ENCODE measurements around the gene TMEM221. TPM values are rescaled to one million over a fixed set of nuclear protein-coding genes. Genes with fewer than 3 reads are reported as not detected.
A peak's percentile ranks its signal among the peaks of the same experiment; 100 is the strongest.

TMEM221 gene
- total RNA-seq, 1 donor from 2014 or later, result not detected

DNA sequence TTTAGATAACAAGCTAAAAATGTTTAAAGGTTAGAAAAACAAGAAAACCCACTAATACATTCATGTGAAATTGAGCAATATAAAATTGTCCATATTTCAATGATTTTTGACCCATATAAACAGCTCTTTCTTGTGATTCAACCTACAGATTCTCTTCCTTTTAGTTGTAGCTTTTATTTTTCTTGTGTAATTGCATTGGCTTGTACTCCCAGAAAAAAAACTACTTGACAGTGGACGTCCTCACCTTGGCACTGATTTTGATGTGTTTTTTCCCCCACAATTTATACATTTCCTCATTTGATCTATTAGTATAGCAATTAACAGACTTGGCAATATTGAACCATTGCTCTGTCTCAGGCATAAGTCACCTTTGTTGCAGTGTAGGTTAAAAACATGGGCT lies 59.2 kb downstream of the TMEM221 start:
- no peak for DNase-seq (ENCODE audit: low spot score)
- no peak overlapping the region for H3K27ac Mint-ChIP-seq
- no peaks in the 10 kb centered on the region for H3K36me3 Mint-ChIP-seq (ENCODE audit: low read depth)
- intact Hi-C loops (cut with micrococcal nuclease), result no loop called here
- H3K27me3 Mint-ChIP-seq (ENCODE audit: low read depth), result peaks cover 17% of the 10 kb centered on the region
- H3K4me3 Mint-ChIP-seq (ENCODE audit: low read depth), result no peak overlapping the region
- H3K9me3 Mint-ChIP-seq, result peaks cover 4% of the 10 kb centered on the region
- H3K4me1 Mint-ChIP-seq (ENCODE audit: low read depth), result peaks cover 9% of the 10 kb centered on the region

DNA sequence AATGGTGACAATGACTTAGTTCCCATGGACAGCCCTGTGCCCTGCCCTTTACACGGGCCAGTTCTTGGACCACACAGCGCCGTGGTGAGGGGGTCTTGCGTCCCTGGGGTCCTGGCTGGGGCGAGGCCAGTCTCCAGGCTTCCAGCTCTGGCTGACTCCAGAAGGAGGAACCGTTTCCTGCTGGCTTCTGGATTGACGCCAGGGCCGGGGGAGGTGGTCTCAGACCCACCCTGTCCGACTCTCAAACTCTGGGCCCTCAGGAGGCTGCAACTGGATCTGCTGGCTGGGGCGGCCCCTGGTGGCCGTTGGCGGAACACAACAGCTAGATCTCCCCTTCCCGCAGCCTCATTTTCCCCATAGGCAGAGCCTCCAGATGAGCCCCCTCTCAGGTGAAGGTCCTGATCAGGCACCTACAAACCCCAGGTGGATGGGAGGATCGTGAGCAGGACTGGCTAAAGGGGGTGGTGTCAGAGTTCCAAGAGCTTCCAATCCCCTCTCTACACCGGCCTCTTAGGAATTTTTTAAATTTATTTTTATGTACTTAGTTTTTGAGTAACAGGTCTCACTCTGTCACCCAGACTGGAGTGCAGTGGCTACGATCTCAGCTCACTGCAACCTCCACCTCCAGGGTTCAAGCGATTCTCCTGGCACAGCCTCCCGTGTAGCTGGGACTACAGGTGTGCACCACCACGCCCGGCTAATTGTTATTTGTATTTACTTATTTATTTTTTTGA lies 62.4 kb downstream of the TMEM221 start:
- intact Hi-C loops (cut with micrococcal nuclease), result loop anchor here (1.0 to 2.0 kb wide), 2 partner anchors 40 to 93 kb away; no protein-coding TSS in a partner anchor
- peaks cover under 1% of the 10 kb centered on the region for H3K36me3 Mint-ChIP-seq (ENCODE audit: low read depth)
- no peak overlapping the region for H3K27ac Mint-ChIP-seq
- peak; percentile 49 for DNase-seq (ENCODE audit: low spot score)
- no peak overlapping the region for H3K4me3 Mint-ChIP-seq (ENCODE audit: low read depth)
- peaks cover 4% of the 10 kb centered on the region for H3K9me3 Mint-ChIP-seq
- H3K4me1 Mint-ChIP-seq (ENCODE audit: low read depth), result peaks cover 6% of the 10 kb centered on the region
- H3K27me3 Mint-ChIP-seq (ENCODE audit: low read depth), result peaks cover 17% of the 10 kb centered on the region

Other genes starting within 250 kb of the TMEM221 start
- 26.4 and 27.2 TPM in 2 replicates for gene USE1, start 233.3 kb downstream of the TMEM221 start, total RNA-seq
- gene OCEL1, start 222.4 kb downstream of the TMEM221 start, total RNA-seq, result 20.7 and 22.0 TPM in 2 replicates
- gene NR2F6, start 202.7 kb downstream of the TMEM221 start, total RNA-seq, result 13.2 and 13.4 TPM in 2 replicates
- 0.07 TPM in 1 of 2 replicates, not detected in the other for gene USHBP1, start 183.9 kb downstream of the TMEM221 start, total RNA-seq
- 122 and 123 TPM in 2 replicates for gene BABAM1, start 181.2 kb downstream of the TMEM221 start, total RNA-seq
- gene ANKLE1, start 166.8 kb downstream of the TMEM221 start, total RNA-seq, result 19.8 and 20.4 TPM in 2 replicates
- 9.9 and 10.9 TPM in 2 replicates for gene ABHD8, start 145.2 kb downstream of the TMEM221 start, total RNA-seq
- gene MRPL34, start 142.8 kb downstream of the TMEM221 start, total RNA-seq, result 92.0 and 95.7 TPM in 2 replicates
- 37.1 and 39.2 TPM in 2 replicates for gene DDA1, start 139.1 kb downstream of the TMEM221 start, total RNA-seq
- gene ANO8, start 113.8 kb downstream of the TMEM221 start, total RNA-seq, result 9.2 and 9.4 TPM in 2 replicates
- gene GTPBP3, start 111.1 kb downstream of the TMEM221 start, total RNA-seq, result 62.5 and 66.5 TPM in 2 replicates
- gene PLVAP, start 71.3 kb downstream of the TMEM221 start, total RNA-seq, result not detected in 2 replicates
- gene CCDC194, start 54.5 kb downstream of the TMEM221 start, total RNA-seq, result 1.5 and 2.4 TPM in 2 replicates
- gene BST2, start 43.0 kb downstream of the TMEM221 start, total RNA-seq, result 129 and 133 TPM in 2 replicates
- gene MVB12A, start 28.6 kb downstream of the TMEM221 start, total RNA-seq, result 41.1 and 43.2 TPM in 2 replicates
- gene NXNL1, start 12.3 kb upstream of the TMEM221 start, total RNA-seq, result not detected in 2 replicates
- gene SLC27A1, start 21.9 kb upstream of the TMEM221 start, total RNA-seq, result 3.1 and 3.5 TPM in 2 replicates
- 81.4 and 85.7 TPM in 2 replicates for gene PGLS, start 63.0 kb upstream of the TMEM221 start, total RNA-seq
- gene COLGALT1, start 107.0 kb upstream of the TMEM221 start, total RNA-seq, result 77.0 and 84.3 TPM in 2 replicates
- 0.02 TPM in 1 of 2 replicates, not detected in the other for gene UNC13A, start 239.7 kb upstream of the TMEM221 start, total RNA-seq

All from activated T-helper 2 cell treated with anti-CD3 and anti-CD28 coated beads, Interferon-gamma antibody, Interleukin-2, Interleukin-4, amounts not matched to agents 10 μg/mL and 5 μg/mL and 100 μg/mL, durations not matched to agents 14 hours and 24 hours and 36 hours (primary cell).